ENCODE measurements around the gene TPM3. TPM values are rescaled to one million over a fixed set of nuclear protein-coding genes. Genes with fewer than 3 reads are reported as not detected.

Gene TPM3
- total RNA-seq, 1 donor from 2014 or later, result 138 TPM

GRCh38 chr1:154171223-154171583, 20.7 kb downstream of the TPM3 start:
- H3K36me3 ChIP-seq, result peaks cover 0 to 90% of the 10 kb centered on the region in 2 donors
- no peak for DNase-seq (ENCODE audit: extremely low spot score in 2 of 2)
- intact Hi-C loops (cut with DNase I), result no loop called here
- no peaks in the 10 kb centered on the region for H3K9me3 ChIP-seq
- H3K4me3 ChIP-seq, result no peak overlapping the region
- no peaks in the 10 kb centered on the region for H3K27me3 ChIP-seq
- H3K4me1 ChIP-seq, result peaks cover 8% of the 10 kb centered on the region
- no peak overlapping the region for H3K27ac ChIP-seq
- TF ChIP-seq POLR2A (IDR thresholded peaks at IDR 0.05), result no peak
- TF ChIP-seq POLR2AphosphoS5 (IDR thresholded peaks at IDR 0.05; ENCODE audit: insufficient read depth in 1 of 2, low read depth in 1 of 2), result no peak
- TF ChIP-seq CTCF (IDR thresholded peaks at IDR 0.05), result no peak

- TF ChIP-seq CTCF (IDR thresholded peaks at IDR 0.05) (no peak), POLR2A (IDR thresholded peaks at IDR 0.05) (no peak), POLR2AphosphoS5 (IDR thresholded peaks at IDR 0.05; ENCODE audit: insufficient read depth in 1 of 2, low read depth in 1 of 2) (no peak)
- Histone ChIP-seq H3K4me3 (no peak overlapping the region), H3K36me3 (peaks cover 0 to 92% of the 10 kb centered on the region in 2 donors), H3K4me1 (peaks cover 3% of the 10 kb centered on the region), H3K27me3 (no peaks in the 10 kb centered on the region), H3K27ac (no peak overlapping the region), H3K9me3 (no peaks in the 10 kb centered on the region)
- intact Hi-C loops (cut with DNase I), result no loop called here
- DNase-seq (ENCODE audit: extremely low spot score in 2 of 2), result no peak
Measured at GRCh38 chr1:154170547-154171222, 21.2 kb downstream of the TPM3 start.

- TF ChIP-seq POLR2A (IDR thresholded peaks at IDR 0.05), result no peak
- TF ChIP-seq CTCF (IDR thresholded peaks at IDR 0.05), result no peak
- no peak for TF ChIP-seq POLR2AphosphoS5 (IDR thresholded peaks at IDR 0.05; ENCODE audit: insufficient read depth in 1 of 2, low read depth in 1 of 2)
- Histone ChIP-seq H3K4me3 (no peak overlapping the region), H3K9me3 (no peaks in the 10 kb centered on the region), H3K36me3 (peaks cover 0 to 94% of the 10 kb centered on the region in 2 donors), H3K4me1 (no peaks in the 10 kb centered on the region), H3K27me3 (no peaks in the 10 kb centered on the region), H3K27ac (no peak overlapping the region)
- no peak for DNase-seq (ENCODE audit: extremely low spot score in 2 of 2)
- intact Hi-C loops (cut with DNase I), result no loop called here
Measured at GRCh38 chr1:154167461-154167860, 24.4 kb downstream of the TPM3 start.

GRCh38 chr1:154166207-154166606, 25.7 kb downstream of the TPM3 start:
- Histone ChIP-seq H3K36me3 (peaks cover 0 to 88% of the 10 kb centered on the region in 2 donors), H3K27ac (no peak overlapping the region), H3K4me1 (no peaks in the 10 kb centered on the region), H3K27me3 (no peaks in the 10 kb centered on the region), H3K4me3 (no peak overlapping the region), H3K9me3 (no peaks in the 10 kb centered on the region)
- DNase-seq (ENCODE audit: extremely low spot score in 2 of 2), result no peak
- intact Hi-C loops (cut with DNase I), result no loop called here
- TF ChIP-seq CTCF (IDR thresholded peaks at IDR 0.05), result no peak
- no peak for TF ChIP-seq POLR2AphosphoS5 (IDR thresholded peaks at IDR 0.05; ENCODE audit: insufficient read depth in 1 of 2, low read depth in 1 of 2)
- no peak for TF ChIP-seq POLR2A (IDR thresholded peaks at IDR 0.05)

- Histone ChIP-seq H3K27me3 (no peaks in the 10 kb centered on the region), H3K4me1 (peaks cover 12% of the 10 kb centered on the region), H3K36me3 (peaks cover 0 to 62% of the 10 kb centered on the region in 2 donors), H3K9me3 (no peaks in the 10 kb centered on the region), H3K27ac (peak overlapping the region; percentile 39), H3K4me3 (no peak overlapping the region)
- intact Hi-C loops (cut with DNase I), result no loop called here
- TF ChIP-seq CTCF (IDR thresholded peaks at IDR 0.05) (no peak), POLR2AphosphoS5 (IDR thresholded peaks at IDR 0.05; ENCODE audit: insufficient read depth in 1 of 2, low read depth in 1 of 2) (no peak), POLR2A (IDR thresholded peaks at IDR 0.05) (no peak)
- no peak for DNase-seq (ENCODE audit: extremely low spot score in 2 of 2)
Measured at GRCh38 chr1:154159554-154159953, 32.3 kb downstream of the TPM3 start.

Measured in vagina (tissue), 2 donors.